Trophoblast cell (in vitro differentiated cells and primary cell): ENCODE results near the gene NMBR.
"Not testable (repeated sequence)": the region's sequence is repeated elsewhere in the genome, so short reads cannot be mapped to it uniquely, and the experiment has no call there.

Experiments
- DNase-seq, 2 donors: peaks; one replicate each; pipeline ENCODE4 v3.0.0-alpha.2; 2016
- H2AFZ ChIP-seq: 2 replicates; pipeline ENCODE4 v1.6.1; 2013; ENCODE audit warnings: low read length, moderate library complexity, mild to moderate bottlenecking; ENCODE audit not compliant: insufficient read depth, poor library complexity
- H2AK5ac ChIP-seq: 2 replicates; pipeline ENCODE4 v1.6.1; 2013; ENCODE audit warnings: mild to moderate bottlenecking, low read length
- H2BK120ac ChIP-seq: 2 replicates; pipeline ENCODE4 v1.6.1; 2013; ENCODE audit warnings: low read length, mild to moderate bottlenecking, moderate library complexity; ENCODE audit not compliant: insufficient read depth, poor library complexity
- H2BK12ac ChIP-seq: 2 replicates; pipeline ENCODE4 v1.6.1; 2013; ENCODE audit warnings: mild to moderate bottlenecking, low read length, moderate library complexity
- H2BK5ac ChIP-seq: 2 replicates; pipeline ENCODE4 v1.6.1; 2013; ENCODE audit warnings: low read length, low read depth, moderate library complexity, mild to moderate bottlenecking; ENCODE audit not compliant: poor library complexity
- H3K14ac ChIP-seq: 2 replicates; pipeline ENCODE4 v1.6.1; 2013; ENCODE audit warnings: mild to moderate bottlenecking, low read length
- H3K18ac ChIP-seq: 2 replicates; pipeline ENCODE4 v1.6.1; 2013; ENCODE audit warnings: mild to moderate bottlenecking, low read length
- H3K23ac ChIP-seq: 2 replicates; pipeline ENCODE4 v1.6.1; 2013; ENCODE audit warnings: low read length
- H3K27ac ChIP-seq: 2 replicates; pipeline ENCODE4 v1.5.1; 2013; ENCODE audit warnings: low read depth, mild to moderate bottlenecking, inconsistent platforms, low read length, moderate library complexity
- H3K27me3 ChIP-seq: 2 replicates; pipeline ENCODE4 v1.6.1; 2013; ENCODE audit warnings: inconsistent platforms, mild to moderate bottlenecking, low read length, moderate library complexity; ENCODE audit not compliant: insufficient read depth
- H3K36me3 ChIP-seq, 2 experiments: 1 replicate in 1 of 2; 2 replicates in 1 of 2; pipeline ENCODE4 v1.6.1; 2013; ENCODE audit warnings: low read length in 2 of 2, mild to moderate bottlenecking in 2 of 2, moderate library complexity in 1 of 2; ENCODE audit not compliant: insufficient read depth in 2 of 2, control insufficient read depth in 1 of 2
- H3K4ac ChIP-seq: 2 replicates; pipeline ENCODE4 v1.6.1; 2013; ENCODE audit warnings: low read depth, mild to moderate bottlenecking, low read length, moderate library complexity
- H3K4me1 ChIP-seq, 2 experiments: 1 replicate in 1 of 2; 2 replicates in 1 of 2; pipeline ENCODE4 v1.6.1; 2013; ENCODE audit warnings: low read length in 2 of 2, mild to moderate bottlenecking in 2 of 2, moderate library complexity in 1 of 2; ENCODE audit not compliant: insufficient read depth in 2 of 2, control insufficient read depth in 1 of 2
- H3K4me2 ChIP-seq: 2 replicates; pipeline ENCODE4 v1.6.1; 2013; ENCODE audit warnings: inconsistent platforms, mild to moderate bottlenecking, low read length, moderate library complexity
- H3K4me3 ChIP-seq: 2 replicates; pipeline ENCODE4 v1.5.1; 2013; ENCODE audit warnings: mild to moderate bottlenecking, low read depth, low read length, inconsistent platforms
- H3K79me1 ChIP-seq: one replicate; pipeline ENCODE4 v1.6.1; 2013; ENCODE audit warnings: low read length
- H3K79me2 ChIP-seq: 2 replicates; pipeline ENCODE4 v1.6.1; 2013; ENCODE audit warnings: low read length, mild to moderate bottlenecking; ENCODE audit not compliant: control insufficient read depth, insufficient read depth, poor library complexity
- H3K9ac ChIP-seq: 2 replicates; pipeline ENCODE4 v1.6.1; 2013; ENCODE audit warnings: mild to moderate bottlenecking, low read length
- H3K9me3 ChIP-seq: 2 replicates; pipeline ENCODE4 v1.6.1; 2013; ENCODE audit warnings: low read depth, mild to moderate bottlenecking, control low read depth, inconsistent platforms, low read length; ENCODE audit not compliant: insufficient read depth
- H4K12ac ChIP-seq: 2 replicates; pipeline ENCODE4 v1.6.1; 2013; ENCODE audit warnings: low read depth, mild to moderate bottlenecking, low read length, moderate library complexity
- H4K8ac ChIP-seq: 2 replicates; pipeline ENCODE4 v1.6.1; 2013; ENCODE audit warnings: low read depth, mild to moderate bottlenecking, low read length, moderate library complexity
- H4K91ac ChIP-seq: one replicate; pipeline ENCODE4 v1.6.1; 2013; ENCODE audit warnings: low read depth, mild to moderate bottlenecking, low read length, moderate library complexity
- WGBS: extraction: QIAGEN DNeasy Blood & Tissue Kit; methylation state at CpG from one replicate; pipeline ENCODE4 v1.1.7; 2013; ENCODE audit warnings: missing lambda C conversion rate; ENCODE audit not compliant: insufficient read length, insufficient coverage; ENCODE audit errors: extremely low coverage; 5-methylcytosine and 5-hydroxymethylcytosine counted together

Gene NMBR

DNA sequence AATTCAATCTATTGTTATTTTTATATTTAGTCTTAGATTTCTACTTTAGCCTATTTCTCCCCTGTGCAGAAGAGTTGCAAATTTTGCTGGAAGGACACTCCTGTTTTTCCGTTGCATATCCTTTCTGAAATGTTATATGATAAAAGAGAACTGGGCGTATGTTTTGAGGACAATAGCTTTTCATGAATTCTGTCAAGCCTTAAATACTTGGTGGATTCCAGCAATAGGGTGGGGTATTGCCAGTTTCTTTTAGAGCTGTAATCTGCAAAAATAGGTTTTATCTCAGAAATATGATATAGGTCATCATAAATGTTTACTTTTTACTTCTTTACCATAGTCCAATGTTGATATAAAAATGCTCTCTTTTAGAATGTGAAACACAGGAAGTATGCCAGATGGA, 42.1 kb upstream of the NMBR start:
- Histone ChIP-seq H3K4ac (no peak overlapping the region), H2BK12ac (no peak overlapping the region), H3K4me1 (no peaks in the 10 kb centered on the region), H3K4me2 (no peak overlapping the region), H3K27ac (no peak overlapping the region), H3K9me3 (no peaks in the 10 kb centered on the region), H2BK120ac (no peak overlapping the region), H3K18ac (no peak overlapping the region), H3K4me3 (no peak overlapping the region), H3K27me3 (no peaks in the 10 kb centered on the region), H4K8ac (no peak overlapping the region), H2BK5ac (no peak overlapping the region), H4K12ac (no peak overlapping the region), H3K9ac (no peak overlapping the region), H2AFZ (no peak overlapping the region), H3K23ac (no peak overlapping the region), H4K91ac (no peak overlapping the region), H2AK5ac (no peak overlapping the region), H3K79me2 (no peaks in the 10 kb centered on the region), H3K79me1 (no peaks in the 10 kb centered on the region), H3K36me3 (no peaks in the 10 kb centered on the region), H3K14ac (no peak overlapping the region)
- no CpG with 5 or more reads among the region's 2 CpGs for WGBS
- no peak for DNase-seq

DNA sequence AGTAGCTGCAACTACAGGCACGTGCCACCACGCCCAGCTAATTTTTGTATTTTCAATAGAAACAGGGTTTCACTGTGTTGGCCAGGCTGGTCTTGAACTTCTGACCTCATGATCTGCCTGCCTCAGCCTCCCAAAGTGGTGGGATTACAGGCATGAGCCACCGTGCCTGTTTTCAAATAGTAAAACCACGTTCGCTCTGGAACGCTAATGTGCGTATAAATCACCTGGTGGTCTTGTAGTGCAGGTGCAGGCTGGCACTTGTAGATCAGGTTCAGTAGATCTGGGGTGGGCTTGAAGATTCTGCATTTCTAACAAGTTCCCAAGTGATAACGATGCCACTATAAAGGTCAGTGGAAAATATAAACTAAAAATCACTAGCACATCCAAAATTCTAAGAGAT, 41.4 kb upstream of the NMBR start:
- not testable (repeated sequence) for H3K18ac ChIP-seq, H2AFZ ChIP-seq, H2BK5ac ChIP-seq, H3K27me3 ChIP-seq, H4K12ac ChIP-seq, H3K14ac ChIP-seq, H4K8ac ChIP-seq, H2BK120ac ChIP-seq, H3K4me2 ChIP-seq, H3K79me2 ChIP-seq, H2BK12ac ChIP-seq, H3K27ac ChIP-seq, H3K23ac ChIP-seq, H4K91ac ChIP-seq, H3K4ac ChIP-seq, H3K9ac ChIP-seq, H3K9me3 ChIP-seq, H3K79me1 ChIP-seq, H3K4me3 ChIP-seq, H3K4me1 ChIP-seq, DNase-seq, H2AK5ac ChIP-seq, H3K36me3 ChIP-seq
- WGBS: no CpG with 5 or more reads among the region's 8 CpGs

DNA sequence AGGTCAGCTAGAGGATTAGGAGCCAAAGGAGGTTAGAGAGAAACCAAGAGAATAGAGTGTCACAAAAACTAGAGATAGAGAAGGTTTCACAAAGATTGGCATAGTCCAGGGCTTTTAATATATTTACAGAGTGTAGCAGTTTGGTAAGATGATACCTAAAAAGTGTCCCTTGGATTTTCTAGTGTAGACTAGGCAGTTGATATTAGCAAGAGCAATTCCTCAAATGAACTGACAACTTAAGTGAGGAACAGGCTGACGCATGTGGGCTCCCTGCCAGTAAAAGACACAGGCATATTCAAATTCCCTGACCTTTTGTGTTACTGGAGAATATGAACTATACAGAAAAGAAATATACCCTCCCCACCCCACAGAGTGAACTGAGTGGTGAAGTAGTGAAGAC, 40.3 kb upstream of the NMBR start:
- no peak overlapping the region for H3K4ac ChIP-seq
- H2BK12ac ChIP-seq: no peak overlapping the region
- H4K12ac ChIP-seq: no peak overlapping the region
- H4K91ac ChIP-seq: no peak overlapping the region
- no peaks in the 10 kb centered on the region for H3K36me3 ChIP-seq
- H3K18ac ChIP-seq: no peak overlapping the region
- H3K9ac ChIP-seq: no peak overlapping the region
- H3K27me3 ChIP-seq: no peaks in the 10 kb centered on the region
- no CpG with 5 or more reads among the region's 1 CpG for WGBS
- no peak overlapping the region for H2BK5ac ChIP-seq
- H3K4me2 ChIP-seq: no peak overlapping the region
- H3K4me3 ChIP-seq: no peak overlapping the region
- no peak overlapping the region for H3K14ac ChIP-seq
- H3K23ac ChIP-seq: no peak overlapping the region
- DNase-seq: no peak
- H3K79me1 ChIP-seq: no peaks in the 10 kb centered on the region
- H2BK120ac ChIP-seq: no peak overlapping the region
- H2AK5ac ChIP-seq: no peak overlapping the region
- H2AFZ ChIP-seq: no peak overlapping the region
- no peaks in the 10 kb centered on the region for H3K4me1 ChIP-seq
- no peaks in the 10 kb centered on the region for H3K79me2 ChIP-seq
- H3K27ac ChIP-seq: no peak overlapping the region
- H4K8ac ChIP-seq: no peak overlapping the region
- H3K9me3 ChIP-seq: no peaks in the 10 kb centered on the region

DNA sequence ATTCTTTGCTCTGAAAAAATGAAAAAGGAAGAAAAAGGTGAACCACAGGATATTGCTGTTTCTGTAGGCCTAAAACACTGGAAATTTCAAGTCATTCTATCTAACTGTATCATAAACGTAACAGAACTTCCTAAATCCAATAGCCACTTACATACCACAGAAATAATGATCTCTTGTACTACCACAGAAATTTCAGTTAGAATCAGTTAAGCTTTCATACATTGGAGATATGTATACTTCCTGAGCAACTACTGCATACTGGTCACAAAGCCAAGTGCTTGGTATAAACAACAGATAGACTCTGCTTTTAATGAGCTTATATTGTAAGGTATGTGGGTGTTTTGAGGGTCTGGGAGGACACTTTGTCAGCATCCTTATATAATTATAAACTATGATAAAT, 38.7 kb upstream of the NMBR start:
- Histone ChIP-seq H3K4ac (no peak overlapping the region), H3K27ac (no peak overlapping the region), H2BK12ac (no peak overlapping the region), H4K8ac (no peak overlapping the region), H3K9ac (no peak overlapping the region), H4K12ac (no peak overlapping the region), H3K4me1 (no peaks in the 10 kb centered on the region), H3K9me3 (no peaks in the 10 kb centered on the region), H3K79me2 (no peaks in the 10 kb centered on the region), H3K23ac (no peak overlapping the region), H3K4me2 (no peak overlapping the region), H3K14ac (no peak overlapping the region), H2BK5ac (no peak overlapping the region), H3K18ac (no peak overlapping the region), H2AK5ac (no peak overlapping the region), H3K79me1 (no peaks in the 10 kb centered on the region), H3K4me3 (no peak overlapping the region), H3K27me3 (no peaks in the 10 kb centered on the region), H3K36me3 (no peaks in the 10 kb centered on the region), H4K91ac (no peak overlapping the region), H2BK120ac (no peak overlapping the region), H2AFZ (no peak overlapping the region)
- DNase-seq: no peak
- no CpG with 5 or more reads among the region's 1 CpG for WGBS
